NCI-H82 (cell line): ENCODE data around the gene STXBP5.

Experiments used
- DNase-seq: peaks from one replicate; lab custom pipeline; 2025; lab: John Stamatoyannopoulos, UW

STXBP5 gene

DNA sequence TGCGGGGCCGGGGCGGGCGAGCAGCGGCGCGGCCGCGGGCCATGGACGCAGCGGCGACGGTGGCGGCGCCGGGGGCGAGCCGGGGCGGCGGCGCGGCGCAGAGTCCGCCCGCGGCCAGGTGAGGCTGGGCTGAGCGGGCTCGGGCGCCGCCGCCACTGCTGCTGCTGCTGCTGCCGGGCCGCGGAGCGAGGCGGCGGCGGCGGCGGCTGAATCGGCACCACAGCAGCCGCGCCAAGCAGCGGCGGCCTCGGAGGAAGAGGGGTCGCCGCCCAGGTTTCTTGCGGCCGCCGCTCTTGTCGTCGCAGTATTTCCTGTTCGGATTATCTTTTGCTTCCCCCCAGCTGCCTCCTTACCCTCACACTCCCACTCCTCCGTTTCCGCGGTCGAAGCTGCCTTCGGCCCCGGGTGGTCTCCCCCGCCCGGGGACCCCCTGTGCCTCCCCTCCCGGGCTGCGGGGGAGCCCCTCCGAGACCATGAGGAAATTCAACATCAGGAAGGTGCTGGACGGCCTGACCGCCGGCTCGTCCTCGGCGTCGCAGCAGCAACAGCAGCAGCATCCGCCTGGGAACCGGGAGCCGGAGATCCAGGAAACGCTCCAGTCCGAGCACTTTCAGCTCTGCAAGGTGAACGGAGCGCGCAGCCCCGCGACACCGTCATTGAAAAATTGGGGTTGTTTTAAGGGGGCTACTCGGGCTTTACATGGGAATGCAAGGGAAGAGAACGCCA, at the start of gene STXBP5:
Gene STXBP5 (plus strand): TSS at position 358 of the 726 bp plus-strand sequence. CDS start 116 bp downstream, at position 474.
- DNase-seq = peak; percentile 74

DNA sequence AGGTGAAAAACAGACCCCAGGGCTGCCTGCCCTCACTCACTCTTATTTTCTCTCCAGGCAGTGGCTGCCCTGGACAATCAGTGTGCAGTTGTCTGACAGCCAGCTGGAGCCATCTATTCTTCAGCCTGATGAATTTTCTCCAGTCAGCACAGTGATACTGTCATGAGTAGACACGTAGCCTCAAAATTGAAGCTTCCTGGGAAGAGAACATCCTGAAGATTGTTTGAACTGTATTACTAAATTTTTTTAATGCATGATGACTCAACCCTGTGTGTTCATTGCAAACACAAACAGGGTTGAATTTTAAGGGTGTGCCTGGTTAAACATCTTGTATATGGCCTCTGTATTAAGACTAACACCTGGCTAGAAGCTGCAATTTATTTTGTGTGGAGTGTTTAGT, 49.8 kb upstream of the STXBP5 start:
- DNase-seq = no peak

DNA sequence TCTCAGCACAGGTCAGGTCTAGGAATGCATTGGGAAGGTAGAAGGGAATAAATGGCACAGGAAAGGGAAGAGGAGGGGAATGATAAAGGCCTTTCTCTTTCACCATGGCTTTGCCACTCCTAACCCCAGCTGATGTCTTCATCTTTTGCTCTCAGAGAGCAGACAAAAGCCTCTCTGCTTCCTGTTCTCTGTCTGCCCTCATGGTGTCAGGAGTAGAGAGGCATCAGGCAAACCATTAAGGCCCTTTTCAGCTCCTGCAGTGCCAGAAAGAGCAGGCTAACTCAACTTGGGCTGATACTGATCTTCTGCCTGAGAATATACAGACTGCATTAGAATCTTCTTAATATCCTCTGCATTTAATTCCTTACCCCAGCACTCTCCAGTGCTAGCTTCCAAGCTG, 48.0 kb upstream of the STXBP5 start:
- no peak for DNase-seq

DNA sequence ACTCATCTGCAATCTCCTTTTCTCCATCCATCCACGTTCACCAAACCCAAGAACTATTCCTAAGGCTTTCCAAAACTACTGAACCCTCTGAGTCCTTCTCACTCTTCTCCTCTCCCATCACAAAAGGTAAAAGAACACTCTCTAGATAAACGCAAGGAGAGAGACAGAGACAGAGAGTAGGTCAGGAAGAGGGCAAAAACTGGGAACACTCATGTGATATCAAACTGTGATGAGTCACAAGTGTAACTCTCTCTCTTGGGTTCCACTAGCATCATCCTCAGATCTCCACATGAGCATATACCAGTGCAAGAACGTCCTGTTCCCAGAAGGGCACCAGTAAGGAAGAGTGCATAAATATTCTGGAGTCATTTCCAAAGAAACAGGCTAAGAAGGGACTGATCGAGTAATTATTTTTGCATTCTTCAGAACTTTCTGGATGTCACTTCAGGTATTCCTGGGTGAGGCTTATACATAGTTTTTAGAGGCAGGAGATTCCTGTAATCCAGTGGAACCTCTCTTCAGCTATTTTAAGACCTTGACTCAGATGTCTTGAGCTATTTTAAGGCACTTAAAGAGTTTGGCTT, 47.3 kb upstream of the STXBP5 start:
- DNase-seq = no peak

DNA sequence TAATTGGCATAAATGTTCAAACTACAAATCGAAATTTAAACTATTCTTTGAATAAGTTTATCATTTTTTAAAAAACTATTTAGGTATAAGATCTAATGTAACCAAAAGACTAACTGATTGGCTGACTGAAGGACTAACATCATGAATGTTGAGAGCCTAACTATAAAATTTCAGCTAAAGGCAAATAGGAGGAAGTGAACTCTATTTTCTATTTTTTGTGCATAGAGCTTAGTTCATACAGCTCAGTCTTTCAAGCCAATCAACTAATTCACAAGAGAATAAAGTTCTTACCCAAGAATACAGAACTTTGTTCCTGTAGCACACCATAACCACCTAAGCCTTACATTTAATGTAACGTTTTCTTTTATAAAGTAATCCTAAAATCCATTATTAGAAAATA, 46.3 kb upstream of the STXBP5 start:
- DNase-seq = no peak

DNA sequence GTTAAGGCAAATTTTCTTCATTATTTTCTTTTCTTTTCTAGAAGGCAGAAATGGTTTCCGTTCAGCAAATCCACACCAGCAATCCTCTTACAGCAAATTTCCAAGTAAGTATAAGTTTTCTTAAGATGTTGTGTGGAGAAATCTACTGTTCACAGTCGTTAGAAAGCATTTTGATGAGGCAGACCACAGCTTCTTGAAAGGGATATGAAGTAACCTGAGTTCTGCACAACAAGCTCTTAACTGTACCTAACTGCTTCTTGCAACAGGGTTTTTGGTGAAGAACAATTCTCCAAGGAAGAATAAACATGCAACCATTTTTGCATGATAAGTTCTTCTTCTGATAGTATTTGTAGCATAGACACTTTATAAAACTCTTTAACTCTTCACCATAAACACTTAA, 45.3 kb upstream of the STXBP5 start:
- no peak for DNase-seq

DNA sequence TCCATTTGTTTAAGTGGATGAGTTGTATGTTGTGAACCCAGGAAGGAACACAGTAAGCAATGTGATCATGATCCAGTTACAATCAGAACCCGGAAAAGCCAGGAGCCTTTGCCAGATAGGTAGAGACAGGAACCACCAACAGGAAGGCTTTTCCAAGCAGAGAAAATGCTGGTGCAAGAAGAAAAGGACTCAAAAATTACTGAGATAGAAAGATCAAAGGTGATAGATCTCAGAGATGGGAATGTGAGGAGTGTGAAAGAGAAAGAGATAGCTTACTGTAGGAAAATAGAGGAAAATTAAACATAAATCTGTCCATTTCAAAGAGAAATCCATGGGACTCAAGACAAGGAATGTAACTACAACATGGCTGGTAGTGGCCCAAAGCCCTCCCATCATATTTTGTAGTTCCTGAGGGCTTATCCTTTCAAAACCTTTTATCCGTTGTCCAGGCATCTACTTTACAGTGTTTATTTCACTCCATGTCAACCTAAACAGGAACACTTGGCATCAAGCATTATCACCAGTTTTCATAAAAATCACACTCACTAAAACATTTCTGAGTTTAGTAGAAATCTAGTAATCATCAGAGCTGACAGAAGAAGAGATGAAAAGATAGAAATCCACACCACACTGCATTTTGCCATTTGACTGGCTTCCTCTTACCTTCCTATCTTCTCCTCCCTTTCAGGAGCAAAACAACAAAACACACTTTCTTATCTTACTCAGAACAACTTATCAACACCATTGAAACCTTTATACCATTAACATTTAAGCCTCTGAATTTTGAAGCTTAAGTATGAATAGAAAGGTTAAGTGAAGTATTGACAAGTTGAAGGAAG, 44.5 kb upstream of the STXBP5 start:
- DNase-seq = no peak

DNA sequence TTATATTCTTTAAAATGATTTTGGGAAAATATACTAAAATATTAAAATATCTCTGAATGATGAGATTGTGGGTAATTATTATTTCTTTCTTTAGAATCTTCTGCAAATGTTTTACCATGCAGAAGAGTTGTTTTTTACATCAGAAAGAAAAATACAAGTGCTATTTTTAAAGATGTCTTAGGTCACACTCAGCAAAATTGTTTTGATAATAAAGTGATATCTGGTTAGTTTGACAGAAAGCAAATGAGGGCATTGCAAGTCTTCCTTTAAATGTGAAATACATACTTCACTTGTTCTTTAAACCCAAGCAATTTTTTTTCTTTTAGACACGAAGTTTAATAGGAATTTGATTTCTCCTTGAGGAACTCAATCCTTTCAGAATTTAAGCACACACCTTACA, 43.6 kb upstream of the STXBP5 start:
- DNase-seq = no peak

DNA sequence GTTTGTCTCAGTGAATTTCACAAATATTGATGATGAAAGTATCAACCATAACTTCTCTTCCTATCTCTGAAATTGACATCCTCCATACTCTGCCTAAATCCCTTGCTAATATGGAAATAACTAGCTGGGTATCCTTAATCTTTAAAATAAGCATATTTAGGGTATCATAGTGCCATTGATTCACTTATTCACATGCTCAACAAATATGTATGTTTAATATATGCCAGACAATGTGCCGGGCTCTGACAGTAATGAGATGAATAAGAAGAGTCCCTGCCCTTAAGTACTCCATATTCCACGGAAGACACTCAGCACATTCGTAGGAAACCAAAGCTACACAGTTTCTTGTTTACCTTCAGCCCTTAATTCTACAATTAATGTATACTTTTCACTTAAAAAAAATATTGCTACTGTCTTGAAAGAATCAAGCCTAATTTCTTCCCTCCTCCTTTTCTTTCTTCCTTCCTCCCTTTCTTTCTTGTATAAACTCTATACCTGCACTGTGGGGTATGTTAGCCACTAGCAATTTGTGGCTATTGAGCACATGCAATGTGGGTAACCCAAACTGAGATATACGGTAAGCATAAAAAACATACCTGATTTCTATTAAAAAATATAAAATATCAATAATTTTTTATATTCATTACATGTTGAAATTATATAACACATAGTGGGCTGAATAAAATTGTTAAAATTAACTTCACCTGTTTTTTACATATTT, 42.8 kb upstream of the STXBP5 start:
- no peak for DNase-seq

DNA sequence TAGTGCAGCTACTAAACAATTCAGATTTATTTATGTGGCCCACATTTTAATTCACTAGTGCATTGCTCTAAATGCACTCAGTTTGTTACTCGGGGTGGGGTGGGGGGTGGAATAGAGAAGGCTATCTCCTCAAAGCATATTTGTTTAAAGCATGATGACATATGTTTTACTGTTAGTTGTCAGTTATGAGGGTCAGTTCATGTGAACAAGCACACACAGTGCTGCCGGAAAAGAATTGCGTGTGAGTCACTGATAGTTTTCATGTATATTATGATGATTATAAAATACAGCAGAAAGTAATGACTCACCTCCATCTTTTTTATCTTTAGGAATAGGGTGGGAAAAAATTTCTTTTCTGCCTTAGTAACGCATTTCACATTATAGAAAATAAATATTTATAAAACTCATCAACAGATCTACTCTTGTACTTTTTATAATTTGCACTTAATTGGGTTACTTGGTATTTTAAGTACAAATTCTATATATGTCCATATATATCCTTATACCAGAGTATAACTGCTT, 42.2 kb upstream of the STXBP5 start:
- no peak for DNase-seq

DNA sequence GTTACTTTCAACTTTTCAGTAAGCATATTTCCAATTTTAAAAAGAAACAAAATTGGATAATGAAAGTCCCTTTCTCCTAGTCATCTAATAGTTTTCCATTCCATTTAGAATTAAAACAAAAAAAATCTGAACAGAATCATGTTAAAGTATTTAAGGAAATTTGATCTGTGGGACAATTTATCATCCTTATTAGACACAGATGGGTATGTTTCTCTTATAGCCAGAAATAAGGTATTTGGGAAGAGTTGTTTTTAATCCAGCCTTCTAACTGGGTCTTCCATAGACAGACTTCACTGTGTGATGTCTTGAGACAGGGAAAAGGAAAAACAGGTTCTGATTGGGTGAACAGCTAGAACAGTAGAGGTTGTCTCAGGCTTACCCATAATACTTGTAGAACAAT, 39.5 kb upstream of the STXBP5 start:
- DNase-seq = no peak

DNA sequence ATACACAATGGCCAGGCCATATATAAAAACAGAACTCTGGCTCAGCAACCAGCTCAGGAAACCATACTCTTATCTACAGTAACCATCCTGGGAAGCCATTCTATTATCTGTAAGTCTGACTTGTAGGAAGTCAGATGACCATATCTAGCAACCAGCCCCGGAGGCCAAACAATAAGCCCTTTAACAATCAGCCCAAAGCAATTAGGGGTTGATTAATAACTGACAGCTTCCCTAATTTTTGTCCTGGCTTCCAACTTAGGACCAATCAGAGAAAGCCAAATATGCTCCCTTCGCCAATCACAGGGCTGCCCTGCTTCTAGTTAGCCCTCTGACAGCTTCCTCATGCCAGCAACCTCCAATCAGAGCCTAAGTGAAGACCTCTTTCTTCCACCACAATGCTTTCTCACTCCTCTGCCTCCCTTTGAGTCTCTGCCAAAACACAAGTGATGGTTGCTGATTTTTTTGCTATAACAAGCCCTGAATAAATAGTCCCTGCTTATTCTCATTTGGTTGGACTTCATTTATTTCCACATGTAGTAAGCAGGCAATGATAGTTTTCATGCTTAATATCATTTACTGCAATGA, 37.8 kb upstream of the STXBP5 start:
- DNase-seq = peak; percentile 31

DNA sequence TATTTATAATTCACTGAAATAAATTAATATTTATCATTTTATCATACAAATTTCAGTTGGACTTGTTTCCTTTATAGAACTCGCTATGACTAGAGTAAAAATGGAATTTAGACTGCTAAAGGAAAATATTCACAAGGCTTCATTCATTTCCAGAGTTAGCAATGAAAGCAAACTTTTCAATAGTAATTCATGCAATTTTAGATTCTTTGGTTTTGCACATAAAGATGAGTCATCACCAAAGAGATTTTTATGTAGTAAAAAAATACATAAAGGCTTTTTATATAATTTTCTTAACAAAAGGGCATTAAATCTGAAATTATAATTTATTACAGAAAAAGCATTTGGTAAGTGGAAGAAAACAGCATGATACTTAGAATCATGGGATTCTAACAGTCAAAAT, 37.2 kb upstream of the STXBP5 start:
- DNase-seq = no peak

DNA sequence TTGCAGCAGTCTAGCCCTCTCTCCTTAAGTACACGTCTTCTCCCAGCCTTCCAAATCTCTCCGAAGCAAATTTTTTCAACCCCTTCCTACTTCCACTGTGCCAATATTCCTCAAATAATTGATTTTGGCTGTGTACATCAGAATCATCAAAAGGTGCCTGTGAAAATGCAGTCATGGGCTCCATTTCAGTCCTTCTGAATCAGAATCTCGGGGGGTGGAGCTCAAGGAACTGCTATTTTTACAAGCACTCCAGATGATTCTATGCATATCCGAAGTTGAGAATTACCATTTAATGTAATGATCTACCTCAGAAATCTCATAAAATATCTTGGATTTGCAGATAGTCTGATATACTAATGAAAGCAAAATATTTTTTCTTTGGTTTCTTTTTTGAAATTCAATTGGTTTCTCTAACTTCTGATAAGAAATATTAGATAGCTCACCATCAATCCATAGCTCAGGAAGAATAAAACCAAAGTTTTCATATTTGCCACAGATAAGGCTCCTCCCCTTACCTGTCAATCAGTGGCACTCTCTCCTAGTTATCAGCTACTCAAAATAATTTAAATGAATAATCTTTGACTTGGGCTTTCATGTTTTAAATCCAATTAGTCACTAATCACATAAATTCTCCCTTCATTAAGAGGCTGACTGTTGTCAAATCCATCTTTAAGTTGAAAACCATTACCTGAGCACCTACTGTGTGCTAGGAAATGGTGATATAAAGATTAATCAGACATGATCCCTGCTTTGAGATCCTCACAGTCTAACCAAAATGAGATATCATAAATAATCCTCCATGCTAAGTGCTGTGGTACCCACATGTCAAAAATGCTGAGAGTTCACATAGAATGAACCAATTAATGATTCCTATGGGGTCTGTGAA, 36.4 kb upstream of the STXBP5 start:
- DNase-seq = peak; percentile 30

DNA sequence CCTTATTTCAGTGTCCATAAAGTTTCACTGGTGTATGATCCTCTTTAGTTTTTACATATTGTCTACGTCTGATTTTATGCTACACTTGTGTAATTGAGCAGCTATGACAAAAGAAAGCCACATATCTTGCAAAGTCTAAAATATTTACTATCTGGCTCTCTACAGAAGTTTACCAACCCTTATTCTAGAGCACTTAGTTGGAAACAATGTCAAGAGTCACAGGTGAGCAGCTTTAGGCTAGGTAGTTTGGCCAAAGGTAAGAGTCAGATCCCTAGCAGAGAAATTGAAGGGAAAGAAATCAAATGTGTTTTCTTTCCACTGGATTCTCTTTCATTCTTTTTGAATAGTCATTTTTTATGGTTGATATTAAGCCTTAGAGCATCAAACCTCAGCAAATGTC, 34.7 kb upstream of the STXBP5 start:
- no peak for DNase-seq

DNA sequence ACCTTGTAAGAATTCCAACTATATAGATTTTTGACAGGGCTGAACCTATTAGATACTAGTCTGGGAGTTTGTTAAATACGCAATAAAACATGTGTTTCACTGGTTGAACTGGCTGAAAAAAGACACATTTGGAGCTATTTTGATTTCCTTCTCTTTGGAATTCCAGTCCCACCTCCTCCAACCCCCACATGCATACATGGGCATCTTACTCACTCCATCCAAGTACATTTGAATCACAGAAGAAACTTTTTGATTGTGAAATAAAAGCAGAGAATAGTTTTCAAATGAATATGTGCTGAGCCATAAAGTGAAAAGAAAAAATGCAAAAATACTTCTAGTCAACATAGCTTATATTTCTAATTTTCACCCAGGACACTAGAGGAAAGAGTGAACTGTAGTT, 33.9 kb upstream of the STXBP5 start:
- DNase-seq = no peak

DNA sequence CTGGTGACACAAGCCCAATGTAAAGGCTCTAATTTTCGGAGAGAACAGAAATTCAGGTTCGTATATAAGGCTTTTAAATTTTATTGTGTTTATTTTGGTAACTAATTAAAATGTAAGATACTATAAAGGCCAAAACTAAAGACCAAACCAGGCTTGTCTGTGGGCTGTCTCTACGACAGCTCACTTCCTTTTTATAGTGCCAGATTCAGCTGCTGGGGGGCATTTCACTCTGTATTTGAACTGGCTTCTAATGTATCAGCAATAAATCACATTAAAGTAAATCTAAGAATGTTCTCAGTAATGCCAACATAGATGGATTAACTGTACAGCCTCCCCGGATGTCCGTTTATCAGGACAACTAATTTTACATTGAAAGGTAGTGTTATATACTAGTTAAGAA, 31.1 kb upstream of the STXBP5 start:
- DNase-seq = no peak

DNA sequence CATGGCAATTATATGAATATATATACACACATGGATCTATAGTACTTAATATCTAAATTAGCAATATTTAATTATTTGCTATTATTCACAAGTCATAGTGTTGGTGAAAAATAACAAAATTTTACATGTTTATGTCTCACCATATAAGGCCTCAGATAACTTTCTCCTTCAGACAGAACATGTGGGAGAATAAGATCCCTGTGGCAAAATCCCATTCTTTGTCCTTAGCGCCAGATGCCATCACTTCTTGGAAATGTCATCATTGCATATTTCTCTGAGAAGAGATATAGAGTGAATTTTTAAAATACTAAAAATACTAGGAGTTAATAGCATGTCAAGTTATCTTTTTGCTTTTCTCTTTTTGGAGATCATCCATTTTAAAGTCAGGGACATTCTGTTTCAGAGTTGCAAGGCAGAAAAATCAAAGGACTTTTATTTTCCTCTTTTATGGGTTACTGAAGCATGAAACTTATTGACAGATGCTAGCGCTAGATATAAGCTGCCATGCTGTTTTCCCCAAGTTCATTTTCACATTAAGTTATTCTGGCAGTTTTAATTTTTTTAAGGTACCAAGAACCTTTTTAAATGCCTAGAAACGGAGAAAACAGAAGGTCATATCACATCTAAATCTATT, 30.4 kb upstream of the STXBP5 start:
- no peak for DNase-seq

DNA sequence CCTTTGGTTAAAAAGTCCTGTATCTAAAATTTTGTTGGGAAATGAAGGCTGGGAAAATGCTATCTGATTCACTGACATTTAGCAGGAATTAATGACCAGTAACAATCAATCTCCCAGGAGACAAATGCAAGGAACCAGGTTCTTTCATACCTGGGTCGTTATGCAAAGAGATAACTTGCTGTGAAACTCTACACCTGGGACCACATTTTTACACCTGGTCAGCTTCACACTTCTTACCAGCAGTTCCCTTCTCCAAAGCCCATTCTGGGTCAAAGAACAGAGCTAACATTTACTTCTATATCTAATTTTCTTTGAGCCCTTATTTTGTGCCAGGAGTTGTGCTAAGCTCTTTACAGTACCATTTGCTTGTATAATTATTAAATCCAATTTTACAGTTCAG, 27.4 kb upstream of the STXBP5 start:
- DNase-seq = no peak

DNA sequence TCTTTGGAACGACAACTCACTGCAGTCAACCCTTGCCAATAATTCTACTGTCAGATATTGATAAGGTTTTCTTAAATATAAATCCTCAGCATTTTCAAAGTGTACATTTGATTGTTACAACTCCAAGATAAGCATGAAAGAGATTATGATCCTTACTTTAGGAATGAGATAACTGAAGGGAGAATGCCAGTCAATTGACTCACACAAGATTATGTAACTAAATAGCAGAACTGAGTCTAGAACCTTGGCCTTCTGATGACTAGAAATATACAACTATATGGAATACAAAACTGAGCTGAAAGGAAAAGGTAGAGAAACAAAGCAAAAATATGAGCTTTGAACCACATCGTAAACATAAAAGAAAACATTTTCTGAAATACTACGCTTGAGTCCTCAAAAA, 26.9 kb upstream of the STXBP5 start:
- no peak for DNase-seq
